GM19438 (cell line): ENCODE data around the gene SPO11.

Experiments used
- ATAC-seq: cut with Tn5 transposase; IDR thresholded peaks from one replicate; pipeline ENCODE4 v1.9.1; 2021; ENCODE audit warnings: low read depth; ENCODE audit not compliant: unreplicated experiment

The SPO11 gene

GRCh38 chr20:57372581-57373350 lies 43.2 kb downstream of the SPO11 start:
- no peak for ATAC-seq

- no peak for ATAC-seq
These were observed 44.8 kb downstream of the SPO11 start for GRCh38 chr20:57374343-57374930.

GRCh38 chr20:57374931-57375651 lies 45.5 kb downstream of the SPO11 start:
- ATAC-seq = no peak

- no peak for ATAC-seq
These were observed 46.1 kb downstream of the SPO11 start for GRCh38 chr20:57375652-57376230.

GRCh38 chr20:57377350-57377749 lies 47.7 kb downstream of the SPO11 start:
- no peak for ATAC-seq

- ATAC-seq = no peak
These were observed 48.5 kb downstream of the SPO11 start for GRCh38 chr20:57378107-57378506.

- no peak for ATAC-seq
These were observed 49.2 kb downstream of the SPO11 start for GRCh38 chr20:57378646-57379262.

GRCh38 chr20:57379263-57379647 lies 49.7 kb downstream of the SPO11 start:
- no peak for ATAC-seq

- no peak for ATAC-seq
These were observed 50.6 kb downstream of the SPO11 start for GRCh38 chr20:57380081-57380750.

- no peak for ATAC-seq
These were observed 52.2 kb downstream of the SPO11 start for GRCh38 chr20:57381596-57382503.

- no peak for ATAC-seq
These were observed 52.9 kb downstream of the SPO11 start for GRCh38 chr20:57382516-57382915.

- ATAC-seq = no peak
These were observed 54.1 kb downstream of the SPO11 start for GRCh38 chr20:57383447-57384347.

GRCh38 chr20:57384486-57384885 lies 54.9 kb downstream of the SPO11 start:
- no peak for ATAC-seq

- ATAC-seq = no peak
These were observed 55.6 kb downstream of the SPO11 start for GRCh38 chr20:57384953-57385761.

GRCh38 chr20:57385940-57386339 lies 56.3 kb downstream of the SPO11 start:
- no peak for ATAC-seq

GRCh38 chr20:57386762-57387161 lies 57.2 kb downstream of the SPO11 start:
- no peak for ATAC-seq

GRCh38 chr20:57387463-57387862 lies 57.9 kb downstream of the SPO11 start:
- no peak for ATAC-seq
